HG02763 (cell line): ENCODE data around the gene LRRC8B.
"Not testable (repeated sequence)": the region's sequence is repeated elsewhere in the genome, so short reads cannot be mapped to it uniquely, and the experiment has no call there.

ENCODE experiments used
- ATAC-seq: cut with Tn5 transposase; IDR thresholded peaks from one replicate; pipeline ENCODE4 v1.9.1; 2021; ENCODE audit warnings: mild to moderate bottlenecking, moderate library complexity; ENCODE audit not compliant: unreplicated experiment

Gene LRRC8B

DNA sequence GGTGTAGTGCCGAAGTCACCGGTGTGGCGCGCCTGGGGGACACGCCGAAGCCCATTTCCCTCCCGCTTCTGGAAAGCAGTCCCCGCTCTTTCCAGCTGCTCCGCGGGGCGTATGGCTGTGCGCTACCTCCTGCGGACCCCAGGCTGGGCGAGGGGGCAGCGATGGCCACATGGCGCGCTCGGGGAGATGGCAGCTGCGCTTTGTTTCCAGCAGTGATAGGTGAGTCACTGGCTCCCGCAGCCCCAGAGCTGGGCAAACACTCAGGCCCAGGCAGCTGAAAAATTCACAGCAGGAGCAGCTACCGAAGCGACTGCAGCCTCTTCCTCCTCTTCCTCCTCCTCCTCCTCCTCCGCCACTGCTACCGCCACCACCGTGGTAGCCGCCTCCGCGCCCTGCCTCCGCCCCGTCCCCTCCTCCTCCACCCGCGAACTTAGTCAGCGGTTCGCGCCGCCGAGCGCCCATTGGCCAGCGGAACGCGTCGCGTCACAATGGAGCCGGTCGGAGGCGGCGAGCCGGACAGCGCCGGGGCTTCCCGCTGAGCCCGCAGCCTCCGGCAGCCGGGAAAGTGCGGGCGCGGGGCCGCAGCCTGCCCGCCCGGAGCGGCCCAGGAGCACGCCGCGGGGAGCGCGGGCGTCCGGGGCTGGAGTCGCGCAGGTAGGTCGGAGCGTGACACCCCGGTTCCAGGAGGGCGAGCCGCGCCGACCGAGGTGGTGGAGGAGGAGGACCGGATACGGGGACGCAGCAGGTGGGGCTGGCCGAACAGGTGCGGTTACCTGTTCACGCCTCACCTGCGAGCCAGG is at the start of gene LRRC8B:
Gene LRRC8B, plus strand, starts transcription at position 461 of the 800 bp plus-strand sequence. CDS start 57,822 bp downstream, outside the sequence.
- ATAC-seq: peak; percentile 90

DNA sequence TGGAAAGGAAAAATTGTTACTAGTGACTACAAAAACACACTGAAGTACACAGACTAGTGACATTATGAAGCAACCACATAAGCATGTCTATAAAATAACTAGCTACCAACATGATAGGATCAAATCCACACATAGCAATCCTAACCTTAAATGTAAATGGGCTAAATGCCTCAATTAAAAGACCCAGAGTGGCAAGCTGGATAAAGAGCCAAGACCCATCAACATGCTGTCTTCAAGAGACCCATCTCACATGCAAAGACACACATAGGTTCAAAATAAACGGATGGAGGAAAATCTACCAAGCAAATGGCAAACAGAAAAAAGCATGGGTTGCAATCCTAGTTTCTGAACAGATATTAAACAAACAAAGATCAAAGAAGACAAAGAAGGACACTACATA is 49.4 kb upstream of the LRRC8B start:
- no peak for ATAC-seq

DNA sequence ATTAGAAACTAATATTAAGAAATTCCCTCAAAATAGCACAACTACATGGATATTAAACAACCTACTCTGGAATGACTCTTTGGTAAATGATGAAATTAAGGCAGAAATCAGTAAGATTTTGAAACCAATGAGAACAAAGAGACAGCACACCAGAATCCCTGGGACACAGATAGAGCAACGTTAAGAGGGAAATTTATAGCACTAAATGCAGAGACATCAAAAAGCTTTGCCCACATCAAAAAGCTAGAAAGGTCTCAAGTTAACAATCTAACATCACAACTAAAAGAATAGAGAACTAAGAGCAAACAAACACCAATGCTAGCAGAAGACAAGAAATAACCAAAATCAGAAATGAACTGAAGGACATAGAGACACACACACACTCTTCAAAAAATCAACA is 48.6 kb upstream of the LRRC8B start:
- ATAC-seq: no peak

DNA sequence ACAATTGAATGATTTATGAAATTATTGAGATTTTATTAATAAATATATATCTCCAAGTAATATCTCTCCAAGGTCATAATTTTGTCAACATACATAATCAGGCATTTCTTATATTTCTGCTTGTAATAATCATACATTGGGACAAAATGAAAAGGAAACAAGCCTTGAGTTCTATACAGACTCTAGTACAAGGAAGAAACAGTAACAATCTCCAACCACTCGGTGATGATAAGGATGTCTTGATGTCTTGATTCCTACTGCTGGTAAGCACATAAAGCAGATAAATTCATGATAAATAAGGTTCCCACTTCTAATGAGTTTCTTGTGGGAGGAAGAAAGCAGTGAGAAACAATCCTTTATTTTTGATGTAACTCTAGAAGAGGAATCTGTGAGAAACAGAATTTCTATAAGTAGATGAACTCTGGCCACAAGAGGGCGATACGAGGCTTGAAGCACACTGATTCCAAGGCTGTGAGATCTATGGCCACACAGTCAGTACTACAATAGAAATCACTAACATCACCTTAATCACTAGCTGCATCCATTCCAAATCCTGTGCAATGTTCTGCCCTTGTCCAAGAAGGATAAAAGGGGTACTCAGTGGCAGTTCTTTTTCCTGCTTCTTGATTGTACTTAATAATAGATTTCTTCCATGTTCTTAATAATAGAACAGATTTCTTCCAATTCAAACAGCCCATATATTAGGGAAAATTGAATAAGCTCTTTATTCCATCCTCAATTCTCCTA is 41.4 kb upstream of the LRRC8B start:
- ATAC-seq: no peak

DNA sequence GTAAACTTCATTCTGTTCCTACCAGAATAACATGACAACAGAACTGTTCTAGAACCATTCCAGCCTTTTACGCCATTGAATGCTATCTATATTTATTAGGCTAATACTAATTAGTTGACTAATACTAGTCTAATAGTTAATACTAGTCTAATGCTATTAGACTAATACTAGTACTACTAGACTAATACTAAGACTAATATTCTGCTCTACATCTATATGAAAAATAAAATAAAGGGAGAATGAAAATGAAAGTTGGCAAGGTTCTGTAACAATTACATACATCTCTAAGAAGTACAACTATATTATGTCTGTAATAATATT is 40.9 kb upstream of the LRRC8B start:
- ATAC-seq: no peak

DNA sequence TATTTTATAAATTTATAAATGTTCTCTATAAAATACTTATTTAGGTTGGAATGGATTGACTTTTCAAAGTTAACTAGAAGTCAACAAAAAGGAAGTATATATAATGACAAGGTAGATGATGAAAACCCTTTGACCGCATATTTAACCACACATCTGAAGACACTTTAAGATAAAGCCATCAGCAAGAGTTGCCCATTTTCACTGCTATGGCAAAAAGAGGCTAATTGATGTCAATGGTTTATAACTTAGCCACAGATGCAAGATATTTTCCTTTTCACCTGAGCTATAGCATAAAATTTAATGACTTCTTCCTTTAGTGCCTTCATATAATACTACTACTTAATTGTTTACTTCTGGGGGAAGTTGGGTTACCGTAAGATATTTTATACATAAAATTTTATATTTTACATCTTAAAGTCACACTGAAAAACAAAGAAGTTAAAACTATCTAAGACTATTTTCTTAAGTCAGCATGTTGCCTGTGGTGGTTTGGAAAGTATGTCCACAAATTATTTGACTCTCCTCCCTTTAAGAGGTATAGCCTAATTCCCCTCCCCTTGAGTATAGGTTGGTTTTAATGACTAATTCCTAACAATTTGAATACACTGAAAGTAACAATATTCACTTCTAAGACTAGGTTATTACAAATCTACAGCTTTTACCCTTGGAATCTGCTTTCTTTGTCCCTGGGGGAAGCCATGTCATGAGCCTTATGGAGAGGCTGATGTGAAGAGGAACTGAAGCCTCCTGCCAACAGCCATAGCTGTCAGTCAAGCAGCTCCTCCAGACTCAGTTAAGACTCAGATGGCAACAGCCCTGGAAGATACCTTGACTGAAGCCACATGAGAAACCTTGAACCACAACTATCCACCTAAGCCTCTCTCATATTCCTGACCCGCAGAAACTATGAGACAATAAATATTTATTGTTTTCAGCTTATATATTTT is 40.3 kb upstream of the LRRC8B start:
- no peak for ATAC-seq

DNA sequence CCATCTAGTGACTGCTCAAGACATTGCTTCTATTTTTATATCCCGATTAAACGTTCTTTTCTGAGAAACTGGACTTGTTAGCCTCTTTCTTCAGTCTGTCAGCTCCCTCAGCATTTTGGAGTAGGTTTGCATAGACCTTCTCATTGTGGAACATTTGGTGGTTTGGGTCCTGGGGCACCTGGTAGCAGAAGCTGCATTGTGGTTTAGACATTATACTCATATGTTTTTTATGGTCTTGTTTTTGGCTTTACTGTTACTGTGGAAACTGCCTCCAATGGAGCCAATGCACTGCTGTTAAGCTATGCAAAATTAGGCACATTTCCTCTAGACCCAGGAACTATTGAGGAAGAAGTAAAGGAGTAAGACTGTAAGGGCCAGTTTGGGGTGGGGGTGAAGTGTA is 36.7 kb upstream of the LRRC8B start:
- ATAC-seq: peak; percentile 63

DNA sequence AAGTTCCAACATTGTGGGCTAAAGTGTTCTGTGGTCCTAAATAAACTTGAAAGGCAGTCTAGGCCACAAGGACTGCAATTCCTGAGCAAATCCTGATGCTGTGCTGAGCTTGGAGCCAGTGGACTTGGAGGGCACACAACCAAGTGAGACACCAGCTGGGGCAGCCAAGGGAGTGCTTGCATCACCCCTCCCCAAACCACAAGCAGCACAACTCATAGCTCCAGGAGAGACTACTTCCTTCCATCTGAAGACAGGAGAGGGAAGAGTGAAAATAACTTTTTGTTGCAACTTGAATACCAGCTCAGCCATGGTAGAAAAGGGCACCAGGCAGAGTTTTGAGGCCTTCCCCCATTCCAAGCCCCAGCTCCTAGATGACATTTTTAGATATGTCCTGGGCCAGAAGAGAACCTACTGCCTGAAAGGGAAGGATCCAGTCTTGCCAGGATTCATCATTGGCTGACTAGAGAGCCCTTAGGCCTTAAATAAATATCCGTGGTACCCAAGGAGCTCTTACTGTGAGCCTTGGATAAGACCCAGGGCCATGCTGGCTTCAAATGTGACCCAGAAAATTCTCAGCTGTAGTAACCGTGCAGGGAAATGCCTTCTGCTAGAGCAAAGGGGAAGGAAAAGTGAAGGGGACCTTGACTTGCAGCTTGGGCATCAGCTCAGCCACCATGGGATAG is 35.4 kb upstream of the LRRC8B start:
- no peak for ATAC-seq

DNA sequence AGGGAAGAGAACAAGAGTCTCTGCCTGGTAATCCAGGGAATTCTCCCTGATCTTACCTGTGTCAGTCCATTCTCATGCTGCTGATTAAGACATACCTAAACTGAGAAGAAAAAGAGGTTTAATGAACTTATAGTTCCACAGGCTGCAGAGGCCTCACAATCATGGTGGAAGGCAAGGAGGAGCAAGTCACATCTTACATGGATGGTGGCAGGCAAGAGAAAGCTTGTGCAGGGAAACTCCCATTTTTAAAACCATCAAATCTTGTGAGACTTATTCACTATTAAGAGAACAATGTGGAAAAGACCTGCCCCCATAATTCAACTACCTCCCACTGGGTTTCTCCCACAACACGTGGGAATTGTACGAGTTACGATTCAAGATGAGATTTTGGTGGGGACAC is 34.2 kb upstream of the LRRC8B start:
- no peak for ATAC-seq

DNA sequence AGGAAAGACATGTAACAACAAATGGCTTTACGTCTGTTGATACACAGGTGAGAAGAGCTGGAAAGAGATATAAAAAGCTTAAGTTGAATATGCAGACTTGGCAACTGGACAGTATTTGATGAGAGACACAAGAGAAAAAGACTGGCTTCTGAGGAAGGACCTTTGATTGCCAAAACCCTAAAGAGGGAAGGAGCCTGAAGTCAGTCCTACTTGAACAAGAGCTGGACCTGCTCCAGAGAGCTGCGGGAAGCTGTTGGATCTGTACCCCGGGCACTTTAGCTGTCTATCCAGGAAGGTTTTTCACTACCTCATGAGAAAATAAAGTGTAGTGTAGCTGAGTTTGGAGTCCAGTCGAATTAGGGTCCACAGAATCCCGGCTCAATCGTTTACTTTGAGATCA is 25.3 kb upstream of the LRRC8B start:
- ATAC-seq: no peak

DNA sequence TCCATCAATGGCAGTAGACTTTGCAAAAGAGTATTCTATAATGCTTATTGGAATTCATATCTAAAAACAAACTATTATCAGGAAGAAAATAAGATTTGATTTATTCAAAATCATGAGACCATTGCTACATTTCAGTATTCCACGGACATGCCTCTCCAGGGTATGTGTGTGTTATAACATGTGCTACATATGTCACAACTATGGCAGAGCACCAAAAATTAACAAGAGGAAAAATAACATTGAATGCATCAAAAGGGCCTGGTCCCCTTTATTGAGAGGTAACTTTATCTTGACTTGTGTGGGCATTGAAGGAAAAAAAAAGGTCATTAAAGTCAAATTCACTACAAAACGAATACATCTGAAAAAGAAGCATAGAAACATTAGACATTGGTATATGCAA is 22.6 kb upstream of the LRRC8B start:
- no peak for ATAC-seq

DNA sequence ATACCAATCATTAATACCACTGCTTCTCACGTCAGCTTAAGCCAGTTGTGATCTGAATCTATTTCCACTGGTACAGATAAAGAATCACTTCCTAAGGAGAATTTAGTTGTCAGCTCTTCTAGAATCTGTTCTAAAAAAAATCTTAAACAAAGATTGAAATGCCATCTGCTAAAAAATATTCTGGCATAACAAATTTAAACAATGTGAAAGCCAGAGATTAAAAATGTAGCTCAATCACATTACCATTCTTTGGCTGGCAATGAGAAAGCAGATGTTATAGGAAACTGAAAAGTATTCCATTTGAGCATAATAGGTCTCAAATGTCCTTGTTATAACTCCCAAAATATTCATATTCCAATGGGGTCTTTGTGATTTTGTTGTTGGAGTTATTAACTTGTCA is 21.7 kb upstream of the LRRC8B start:
- no peak for ATAC-seq

DNA sequence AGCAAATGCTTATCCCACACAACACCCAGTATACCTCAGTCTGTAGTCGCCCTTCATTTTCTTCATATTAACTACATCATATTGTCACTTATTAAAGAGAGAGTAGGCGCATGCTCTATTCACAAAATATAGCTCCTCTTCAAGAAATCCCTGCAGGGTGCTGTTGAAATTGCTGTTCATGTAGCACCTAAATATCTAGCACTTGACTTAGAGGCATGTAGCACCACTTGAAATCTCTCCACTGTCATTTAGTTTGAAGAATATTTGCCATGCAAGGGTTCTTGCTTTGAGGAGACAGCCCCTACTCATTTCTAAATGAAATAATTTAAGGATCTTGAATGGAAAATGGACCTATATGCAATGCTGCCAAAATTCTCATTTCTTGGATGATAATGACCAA is 20.9 kb upstream of the LRRC8B start:
- ATAC-seq: no peak

DNA sequence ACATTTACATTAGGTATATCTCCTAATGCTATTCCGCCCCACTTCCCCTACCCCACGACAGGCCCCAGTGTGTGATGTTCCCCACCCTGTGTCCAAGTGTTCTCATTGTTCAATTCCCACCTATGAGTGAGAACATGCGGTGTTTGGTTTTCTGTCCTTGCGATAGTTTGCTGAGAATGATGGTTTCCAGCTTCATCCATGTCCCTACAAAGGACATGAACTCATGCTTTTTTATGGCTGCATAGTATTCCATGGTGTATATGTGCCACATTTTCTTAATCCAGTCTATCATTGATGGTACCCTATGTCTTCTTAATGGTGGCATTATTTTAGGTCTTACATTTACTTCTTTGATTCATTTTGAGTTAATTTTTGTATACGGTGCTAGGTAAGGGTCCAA is 14.6 kb upstream of the LRRC8B start:
- ATAC-seq: not testable (repeated sequence)

DNA sequence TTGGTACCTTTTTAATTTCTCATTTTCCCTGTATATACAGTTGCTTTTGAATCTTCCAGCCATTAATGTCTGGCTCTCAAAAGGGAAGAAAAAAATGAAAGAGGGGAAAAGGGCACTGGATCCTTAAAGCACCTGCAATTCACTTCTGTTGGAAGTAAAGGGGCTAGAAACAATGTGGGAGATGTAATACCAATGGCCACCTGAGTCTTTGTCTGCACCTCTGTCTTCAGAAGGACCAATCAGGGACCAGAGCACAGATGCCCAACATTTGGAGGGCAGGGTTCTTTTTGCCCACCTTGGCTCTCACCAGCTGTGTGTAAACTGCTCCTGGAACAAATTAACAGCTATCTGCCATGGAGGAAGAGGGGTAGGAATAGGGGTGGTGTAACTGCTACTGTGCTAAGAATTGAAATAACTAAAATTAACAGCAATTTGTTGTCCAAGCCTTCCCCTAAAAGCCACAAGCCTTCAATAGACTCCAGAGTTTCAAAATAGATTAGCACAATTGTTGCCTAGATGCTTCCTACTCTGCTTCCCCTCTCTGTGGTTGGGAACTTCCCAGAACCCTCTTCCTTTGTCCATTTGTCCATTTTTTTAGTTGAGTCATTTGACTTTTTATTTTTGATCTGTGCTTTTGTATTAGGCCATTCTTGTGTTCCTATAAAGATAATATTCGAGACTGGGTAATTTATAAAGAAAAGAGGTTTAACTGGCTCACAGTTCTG is 11.5 kb upstream of the LRRC8B start:
- no peak for ATAC-seq

DNA sequence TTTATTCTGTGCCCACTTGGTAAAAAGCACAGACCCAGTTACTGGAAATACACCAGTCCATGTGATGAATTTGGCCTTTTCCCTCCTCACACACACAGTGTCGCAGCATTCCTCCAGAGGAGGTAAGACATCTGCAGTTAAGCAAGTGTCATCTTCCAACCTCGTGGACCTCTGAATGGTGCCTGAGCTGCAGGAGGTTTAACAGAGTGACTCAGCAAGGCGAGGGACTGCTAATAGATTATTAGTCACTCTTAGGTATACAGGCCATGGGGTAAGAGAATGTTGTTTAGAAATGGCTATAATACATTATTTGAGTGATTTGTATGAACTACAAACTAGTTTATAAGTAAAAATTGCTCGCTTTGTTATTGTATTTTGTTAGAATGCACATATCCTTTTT is 8.6 kb upstream of the LRRC8B start:
- no peak for ATAC-seq

DNA sequence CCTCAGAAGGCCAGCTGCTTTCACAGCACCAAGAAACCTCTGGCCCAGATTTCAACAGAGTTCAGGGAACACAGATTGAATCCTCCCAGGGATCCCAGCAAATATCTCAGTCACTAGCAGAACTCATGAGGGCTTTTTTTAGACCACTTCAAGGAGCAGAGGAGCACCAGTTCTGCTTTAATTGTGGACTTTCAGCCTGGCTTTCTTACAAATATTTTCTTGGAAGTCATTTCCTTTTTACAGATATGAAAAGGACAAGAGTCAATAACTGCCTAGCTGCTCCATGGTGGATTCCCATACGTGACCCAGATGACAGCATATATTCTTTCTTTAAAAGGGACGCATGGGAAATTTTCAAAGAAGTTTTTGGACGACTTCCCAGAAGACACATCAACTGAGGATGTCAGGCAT is 6.4 kb upstream of the LRRC8B start:
- ATAC-seq: no peak

DNA sequence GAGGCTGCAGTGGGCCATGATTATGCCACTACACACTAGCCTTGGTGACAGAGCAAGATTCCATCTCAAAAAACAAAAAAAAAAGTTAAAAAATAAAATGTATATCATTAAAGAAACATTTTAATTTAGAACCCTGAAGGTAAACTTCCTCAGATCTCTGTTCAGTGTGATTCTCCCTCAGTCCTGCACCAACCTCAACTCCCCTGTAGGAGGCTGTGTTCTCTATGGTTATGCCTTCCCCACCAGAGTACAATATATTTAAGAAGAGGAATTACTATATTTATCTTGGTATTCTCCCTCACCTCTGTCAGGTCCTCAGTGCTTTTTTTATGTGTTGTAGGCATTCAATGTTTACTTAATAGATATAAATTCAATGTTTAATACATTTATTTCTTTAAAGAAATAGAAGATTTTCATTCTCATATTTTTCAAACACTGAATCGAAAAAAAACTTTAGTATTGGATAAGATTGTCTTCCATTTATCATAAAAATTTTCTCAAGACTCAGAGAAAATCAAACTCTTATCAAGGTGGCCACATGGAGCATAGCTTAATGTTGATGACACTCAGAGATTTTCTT is 4.8 kb upstream of the LRRC8B start:
- ATAC-seq: peak; percentile 44

DNA sequence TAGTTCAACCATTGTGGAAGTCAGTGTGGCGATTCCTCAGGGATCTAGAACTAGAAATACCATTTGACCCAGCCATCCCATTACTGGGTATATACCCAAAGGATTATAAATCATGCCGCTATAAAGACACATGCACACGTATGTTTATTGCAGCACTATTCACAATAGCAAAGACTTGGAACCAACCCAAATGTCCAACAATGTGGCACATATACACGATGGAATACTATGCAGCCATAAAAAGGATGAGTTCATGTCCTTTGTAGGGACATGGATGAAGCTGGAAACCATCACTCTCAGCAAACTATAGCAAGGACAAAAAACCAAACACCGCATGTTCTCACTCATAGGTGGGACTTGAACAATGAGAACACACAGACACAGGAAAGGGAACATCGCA is 2.7 kb upstream of the LRRC8B start:
- not testable (repeated sequence) for ATAC-seq
